SK-N-SH treated with all-trans-retinoic acid at 6 μM for 48 hours (cell line): ENCODE results near the gene SPDYE3.
"Not testable (repeated sequence)": the region's sequence is repeated elsewhere in the genome, so short reads cannot be mapped to it uniquely, and the experiment has no call there.

Experiments
- ARNTL ChIP-seq: fragments of 450-650 bp; formaldehyde crosslinking; IDR thresholded peaks from 2 replicates; pipeline ENCODE4 v1.5.0; 2020; ENCODE audit warnings: low read depth, mild to moderate bottlenecking, moderate library complexity, borderline replicate concordance
- ESRRG ChIP-seq: fragments of 250-450 bp; sonication (Bioruptor Pico); IDR thresholded peaks from 2 replicates; pipeline ENCODE4 v1.6.1; 2021; ENCODE audit warnings: mild to moderate bottlenecking
- ISL1 ChIP-seq: fragments of 250-450 bp; sonication (Bioruptor Pico); IDR thresholded peaks from 2 replicates; pipeline ENCODE4 v2.1.2; 2022; ENCODE audit warnings: mild to moderate bottlenecking, moderate library complexity
- OSR1 ChIP-seq: fragments of 250-450 bp; sonication (Bioruptor Pico); IDR thresholded peaks from 2 replicates; pipeline ENCODE4 v1.8.0; 2022; ENCODE audit warnings: moderate library complexity, mild to moderate bottlenecking, inconsistent platforms
- POU6F1 ChIP-seq: fragments of 250-450 bp; sonication (Bioruptor Pico); IDR thresholded peaks from 2 replicates; pipeline ENCODE4 v1.8.0; 2021; ENCODE audit warnings: low read depth, mild to moderate bottlenecking, moderate library complexity, borderline replicate concordance
- RARB ChIP-seq: fragments of 250-450 bp; sonication (Bioruptor Pico); IDR thresholded peaks from 2 replicates; pipeline ENCODE4 v1.8.0; 2021; ENCODE audit warnings: mild to moderate bottlenecking, moderate library complexity
- SNAI2 ChIP-seq: fragments of 250-450 bp; sonication (Bioruptor Pico); IDR thresholded peaks from 2 replicates; pipeline ENCODE4 v1.5.0; 2020; ENCODE audit warnings: mild to moderate bottlenecking, moderate library complexity
- TCF4 ChIP-seq: fragments of 250-450 bp; sonication (Bioruptor Pico); IDR thresholded peaks from 2 replicates; pipeline ENCODE4 v1.8.0; 2021; ENCODE audit warnings: mild to moderate bottlenecking, moderate library complexity, borderline replicate concordance
- ZC3H10 ChIP-seq: fragments of 250-450 bp; sonication (Bioruptor Pico); IDR thresholded peaks from 2 replicates; pipeline ENCODE4 v1.5.1; 2021; ENCODE audit warnings: mild to moderate bottlenecking, moderate library complexity
- ZFP3 ChIP-seq: fragments of 250-450 bp; sonication (Bioruptor Pico); IDR thresholded peaks from 2 replicates; pipeline ENCODE4 v1.5.0; 2020; ENCODE audit warnings: mild to moderate bottlenecking, moderate library complexity
- TF ChIP-seq, protein P1 (sequence below): fragments of 250-450 bp; sonication (Bioruptor Pico); IDR thresholded peaks from 2 replicates; pipeline ENCODE4 v1.8.0; 2020; ENCODE audit warnings: mild to moderate bottlenecking, moderate library complexity, borderline replicate concordance

GRCh38 chr7:100288258-100288657, 19.2 kb upstream of the SPDYE3 start:
- TF ChIP-seq ARNTL; TCF4 (CRISPR knock-in tag); SNAI2 (CRISPR knock-in tag); RARB (CRISPR knock-in tag); ISL1 (CRISPR knock-in tag); ZC3H10 (CRISPR knock-in tag); ESRRG (CRISPR knock-in tag); POU6F1 (CRISPR knock-in tag); ZFP3 (CRISPR knock-in tag); OSR1: not testable (repeated sequence)
- TF ChIP-seq, protein P1, sequence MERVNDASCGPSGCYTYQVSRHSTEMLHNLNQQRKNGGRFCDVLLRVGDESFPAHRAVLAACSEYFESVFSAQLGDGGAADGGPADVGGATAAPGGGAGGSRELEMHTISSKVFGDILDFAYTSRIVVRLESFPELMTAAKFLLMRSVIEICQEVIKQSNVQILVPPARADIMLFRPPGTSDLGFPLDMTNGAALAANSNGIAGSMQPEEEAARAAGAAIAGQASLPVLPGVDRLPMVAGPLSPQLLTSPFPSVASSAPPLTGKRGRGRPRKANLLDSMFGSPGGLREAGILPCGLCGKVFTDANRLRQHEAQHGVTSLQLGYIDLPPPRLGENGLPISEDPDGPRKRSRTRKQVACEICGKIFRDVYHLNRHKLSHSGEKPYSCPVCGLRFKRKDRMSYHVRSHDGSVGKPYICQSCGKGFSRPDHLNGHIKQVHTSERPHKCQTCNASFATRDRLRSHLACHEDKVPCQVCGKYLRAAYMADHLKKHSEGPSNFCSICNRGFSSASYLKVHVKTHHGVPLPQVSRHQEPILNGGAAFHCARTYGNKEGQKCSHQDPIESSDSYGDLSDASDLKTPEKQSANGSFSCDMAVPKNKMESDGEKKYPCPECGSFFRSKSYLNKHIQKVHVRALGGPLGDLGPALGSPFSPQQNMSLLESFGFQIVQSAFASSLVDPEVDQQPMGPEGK (CRISPR knock-in tag): not testable (repeated sequence)
